ENCODE results near the gene CBX7.

GRCh38 chr22:39117585-39118191 is 34.8 kb downstream of the CBX7 start:
- TF ChIP-seq YY1 (IDR thresholded peaks at IDR 0.05; ENCODE audit: insufficient read depth, insufficient read length) (no peak), ZNF274 (IDR thresholded peaks at IDR 0.05; ENCODE audit: low read depth, low read length) (no peak)
